Lower leg skin (tissue), 3 donors: ENCODE data around the gene NR0B1.

ENCODE experiments used
- CTCF ChIP-seq, 3 donors: fragments of 450-650 bp; IDR thresholded peaks; one replicate each; pipeline ENCODE4 v1.5.1; 2016; ENCODE audit warnings: antibody characterized with exemption in 3 of 3, mild to moderate bottlenecking in 3 of 3, moderate library complexity in 2 of 3
- POLR2A ChIP-seq, 2 donors: fragments of 450-650 bp; IDR thresholded peaks; one replicate each; pipeline ENCODE4 v1.6.1; 2016 to 2017; ENCODE audit warnings: antibody characterized with exemption in 2 of 2, mild to moderate bottlenecking in 1 of 2, moderate library complexity in 1 of 2

- TF ChIP-seq CTCF (IDR thresholded peaks at IDR 0.05) (no peak), POLR2A (IDR thresholded peaks at IDR 0.05) (no peak)
These were observed 33.7 kb downstream of the NR0B1 start for GRCh38 chrX:30275498-30275897.
